Activated naive CD4-positive, alpha-beta T cell treated with anti-CD3 and anti-CD28 coated beads, Interleukin-2, amount 50 U/mL, for 24 hours (primary cell): ENCODE results near the gene SNUPN.
"Not testable (repeated sequence)": the region's sequence is repeated elsewhere in the genome, so short reads cannot be mapped to it uniquely, and the experiment has no call there.

Experiments
- H3K27ac Mint-ChIP-seq: one replicate; pipeline ENCODE4 v1.8.0; 2021; ENCODE audit warnings: mild to moderate bottlenecking, mixed read lengths
- H3K27me3 Mint-ChIP-seq: one replicate; pipeline ENCODE4 v1.8.0; 2021; ENCODE audit warnings: mixed read lengths
- H3K36me3 Mint-ChIP-seq: one replicate; pipeline ENCODE4 v1.8.0; 2021; ENCODE audit warnings: mixed read lengths
- H3K4me1 Mint-ChIP-seq: one replicate; pipeline ENCODE4 v1.8.0; 2021; ENCODE audit warnings: mixed read lengths
- H3K4me3 Mint-ChIP-seq: one replicate; pipeline ENCODE4 v1.8.0; 2021; ENCODE audit warnings: mild to moderate bottlenecking, mixed read lengths
- H3K9me3 Mint-ChIP-seq: one replicate; pipeline ENCODE4 v1.8.0; 2021; ENCODE audit warnings: mixed read lengths

Gene SNUPN

DNA sequence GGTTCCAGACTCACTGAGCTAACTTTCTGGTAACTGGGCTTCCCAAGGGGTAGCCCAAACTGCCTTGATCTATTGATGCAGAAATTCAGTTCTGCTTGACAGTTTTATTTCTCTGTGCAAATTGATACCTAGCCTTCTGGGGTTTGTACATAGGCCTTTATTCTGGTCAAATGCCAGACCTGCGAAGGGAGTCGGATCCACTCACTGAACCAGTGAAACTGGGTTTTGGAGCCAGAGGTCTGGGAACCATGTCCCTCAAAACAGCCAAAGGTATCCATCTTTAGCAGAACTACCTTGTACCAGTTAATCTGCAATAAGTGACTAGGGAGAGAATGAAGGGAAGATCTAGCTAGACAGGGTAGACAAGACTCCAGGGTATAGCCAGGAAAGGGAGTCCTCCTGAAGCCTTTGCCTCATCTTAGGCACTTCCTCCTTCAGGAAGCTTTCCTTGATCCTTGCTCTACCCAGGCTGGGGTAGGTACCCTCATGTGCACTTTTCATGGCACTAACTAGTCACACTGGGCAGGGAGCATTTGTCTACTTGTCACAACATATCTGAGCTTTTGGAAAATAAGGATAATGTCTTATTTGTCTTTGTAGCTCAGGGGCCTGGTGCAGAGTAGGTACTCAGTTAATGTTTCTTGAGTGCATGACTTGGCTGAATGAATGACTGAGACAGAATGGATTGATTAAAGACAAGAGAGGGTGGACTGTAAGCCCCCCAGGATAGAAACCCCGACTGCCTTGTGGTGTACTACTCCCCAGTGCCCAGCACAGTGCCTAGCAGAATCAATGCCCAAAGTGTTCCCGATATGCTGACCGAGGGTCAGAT lies 20.8 kb upstream of the SNUPN start:
- no peaks in the 10 kb centered on the region for H3K36me3 Mint-ChIP-seq
- H3K27me3 Mint-ChIP-seq = no peaks in the 10 kb centered on the region
- H3K27ac Mint-ChIP-seq = no peak overlapping the region
- H3K4me3 Mint-ChIP-seq = peak overlapping the region; percentile 88
- no peaks in the 10 kb centered on the region for H3K9me3 Mint-ChIP-seq
- peaks cover 30% of the 10 kb centered on the region for H3K4me1 Mint-ChIP-seq

DNA sequence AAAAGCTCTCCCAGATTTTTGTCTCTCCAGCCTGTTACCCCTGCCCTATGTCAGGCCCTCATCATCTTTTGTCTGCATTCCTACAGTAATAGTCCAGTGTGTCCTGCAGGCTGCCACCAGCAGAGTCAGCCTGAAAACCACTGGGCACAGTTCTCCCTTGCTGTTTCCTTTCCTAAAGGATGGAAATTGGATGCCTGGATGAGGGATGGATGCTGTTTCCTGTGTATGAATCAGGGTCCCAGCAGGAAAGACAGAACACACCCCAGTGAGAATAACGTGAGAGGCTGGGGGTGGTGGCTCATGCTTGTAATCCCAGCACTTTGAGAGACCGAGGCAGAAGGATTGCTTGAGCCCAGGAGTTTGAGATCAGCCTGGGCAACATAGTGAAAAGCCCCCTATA lies 18.9 kb upstream of the SNUPN start:
- Mint-ChIP-seq H3K4me1 (peaks cover 15% of the 10 kb centered on the region), H3K4me3 (no peak overlapping the region), H3K27me3 (no peaks in the 10 kb centered on the region), H3K27ac (no peak overlapping the region), H3K9me3 (no peaks in the 10 kb centered on the region), H3K36me3 (no peaks in the 10 kb centered on the region)

- H3K9me3 Mint-ChIP-seq = no peaks in the 10 kb centered on the region
- H3K4me1 Mint-ChIP-seq = peaks cover 27% of the 10 kb centered on the region
- peaks cover 9% of the 10 kb centered on the region for H3K36me3 Mint-ChIP-seq
- H3K4me3 Mint-ChIP-seq = no peak overlapping the region
- H3K27ac Mint-ChIP-seq = no peak overlapping the region
- no peaks in the 10 kb centered on the region for H3K27me3 Mint-ChIP-seq
Measured at GRCh38 chr15:75641603-75642002, 16.1 kb upstream of the SNUPN start.

DNA sequence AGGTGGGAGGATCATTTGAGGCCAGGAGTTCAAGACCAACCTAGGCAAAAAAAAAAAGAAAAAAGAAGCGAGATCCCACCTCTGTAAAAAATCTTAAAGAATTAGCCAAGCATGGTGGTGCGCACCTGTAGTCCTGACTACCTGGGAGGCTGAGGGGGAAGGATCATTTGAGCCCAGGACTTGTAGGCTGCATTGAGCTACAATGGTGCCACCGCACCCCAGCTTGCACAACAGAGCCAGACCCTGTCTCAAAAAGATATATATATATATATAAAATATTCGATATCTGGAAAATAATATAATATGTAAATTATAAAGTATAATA lies 15.6 kb upstream of the SNUPN start:
- Mint-ChIP-seq H3K27me3 (no peaks in the 10 kb centered on the region), H3K36me3 (peaks cover 9% of the 10 kb centered on the region), H3K27ac (peak overlapping the region; percentile 95), H3K4me3 (peak overlapping the region; percentile 97), H3K4me1 (peaks cover 25% of the 10 kb centered on the region), H3K9me3 (no peaks in the 10 kb centered on the region)

- Mint-ChIP-seq H3K27ac (peak overlapping the region; percentile 95), H3K9me3 (no peaks in the 10 kb centered on the region), H3K4me1 (peaks cover 26% of the 10 kb centered on the region), H3K36me3 (peaks cover 9% of the 10 kb centered on the region), H3K27me3 (no peaks in the 10 kb centered on the region), H3K4me3 (peak overlapping the region; percentile 97)
Measured at GRCh38 chr15:75640483-75641178, 15.1 kb upstream of the SNUPN start.

DNA sequence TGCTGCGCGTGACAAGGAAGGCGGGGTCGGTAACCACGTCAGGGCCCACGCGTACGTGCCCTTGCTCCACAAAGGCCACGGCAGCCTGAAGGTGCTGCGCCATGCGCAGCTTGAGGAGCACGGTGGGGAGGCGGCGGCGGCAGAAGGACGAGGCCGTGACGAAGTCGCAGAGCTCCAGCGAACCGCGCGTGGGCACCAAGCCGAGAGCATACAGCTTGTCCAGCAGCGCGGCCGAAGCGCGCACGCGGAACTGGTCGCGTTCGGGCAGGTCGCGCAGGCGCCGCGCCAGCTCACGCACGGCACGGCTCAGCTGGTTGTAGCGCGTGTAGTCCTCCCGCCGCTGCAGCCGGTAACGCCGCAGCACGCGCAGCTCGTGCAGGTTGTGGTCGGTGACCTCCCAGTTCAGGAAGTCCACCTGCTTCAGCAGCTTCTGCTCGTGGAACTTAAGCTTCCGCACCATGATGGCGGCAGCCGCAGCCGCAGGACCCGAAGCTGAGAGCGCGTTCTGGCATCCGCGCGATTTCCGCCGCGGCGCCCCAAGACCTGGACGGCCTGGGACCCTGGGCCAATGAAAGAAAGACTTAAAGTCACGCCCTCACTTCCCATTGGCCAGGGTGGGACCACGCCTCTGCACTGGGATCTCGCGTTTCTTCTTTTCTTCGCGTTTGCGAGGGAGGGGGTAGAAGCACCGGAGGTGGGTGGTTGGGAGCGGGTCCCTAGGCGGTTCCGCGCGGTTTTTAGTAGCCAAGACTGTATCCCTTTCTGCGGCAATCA lies 14.4 kb upstream of the SNUPN start, which contains the start of gene IMP3:
Gene IMP3 (minus strand): TSS at position 516 of the 774 bp plus-strand sequence. CDS start 56 bp downstream, at position 460.
- Mint-ChIP-seq H3K4me1 (peaks cover 26% of the 10 kb centered on the region), H3K27me3 (no peaks in the 10 kb centered on the region), H3K4me3 (peak within 1 kb of the TSS; percentile 97)

GRCh38 chr15:75639191-75639708 lies 13.7 kb upstream of the SNUPN start:
- H3K9me3 Mint-ChIP-seq = no peaks in the 10 kb centered on the region
- peak overlapping the region; percentile 95 for H3K27ac Mint-ChIP-seq
- peaks cover 9% of the 10 kb centered on the region for H3K36me3 Mint-ChIP-seq
- no peaks in the 10 kb centered on the region for H3K27me3 Mint-ChIP-seq
- H3K4me3 Mint-ChIP-seq = peak overlapping the region; percentile 97
- peaks cover 26% of the 10 kb centered on the region for H3K4me1 Mint-ChIP-seq

More for the DNA sequence above, 14.4 kb upstream of the SNUPN start, which contains the start of gene IMP3:
- peaks cover 9% of the 10 kb centered on the region for H3K36me3 Mint-ChIP-seq
- H3K27ac Mint-ChIP-seq = peak within 1 kb of the TSS; percentile 95
- no peaks in the 10 kb centered on the region for H3K9me3 Mint-ChIP-seq

GRCh38 chr15:75637245-75638009 lies 11.9 kb upstream of the SNUPN start:
- peaks cover 9% of the 10 kb centered on the region for H3K36me3 Mint-ChIP-seq
- H3K27ac Mint-ChIP-seq = no peak overlapping the region
- peak overlapping the region; percentile 97 for H3K4me3 Mint-ChIP-seq
- peaks cover 26% of the 10 kb centered on the region for H3K4me1 Mint-ChIP-seq
- H3K9me3 Mint-ChIP-seq = no peaks in the 10 kb centered on the region
- no peaks in the 10 kb centered on the region for H3K27me3 Mint-ChIP-seq

- H3K9me3 Mint-ChIP-seq = no peaks in the 10 kb centered on the region
- peaks cover 9% of the 10 kb centered on the region for H3K36me3 Mint-ChIP-seq
- H3K4me3 Mint-ChIP-seq = peak overlapping the region; percentile 30
- H3K4me1 Mint-ChIP-seq = peaks cover 24% of the 10 kb centered on the region
- no peak overlapping the region for H3K27ac Mint-ChIP-seq
- no peaks in the 10 kb centered on the region for H3K27me3 Mint-ChIP-seq
Measured at GRCh38 chr15:75636026-75636425, 10.5 kb upstream of the SNUPN start.

DNA sequence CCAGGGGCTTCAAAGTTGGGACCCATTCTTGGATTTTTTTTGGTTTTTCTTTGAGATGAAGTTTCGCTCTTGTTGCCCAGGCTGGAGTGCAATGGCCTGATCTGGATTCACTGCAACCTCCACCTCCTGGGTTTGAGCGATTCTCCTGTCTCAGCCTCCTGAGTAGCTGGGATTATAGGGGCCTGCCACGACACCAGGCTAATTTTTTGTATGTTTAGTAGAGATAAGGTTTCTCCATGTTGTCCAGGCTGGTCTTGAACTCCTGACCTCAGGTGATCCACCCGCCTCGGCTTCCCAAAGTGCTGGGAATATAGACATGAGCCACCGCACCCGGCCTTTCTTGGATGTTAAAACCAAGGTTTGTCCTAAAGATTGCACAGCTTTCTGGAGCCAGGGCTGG lies 8.4 kb upstream of the SNUPN start:
- H3K9me3 Mint-ChIP-seq, H3K36me3 Mint-ChIP-seq, H3K4me3 Mint-ChIP-seq, H3K27ac Mint-ChIP-seq, H3K27me3 Mint-ChIP-seq: not testable (repeated sequence)
- peaks cover 22% of the 10 kb centered on the region for H3K4me1 Mint-ChIP-seq

DNA sequence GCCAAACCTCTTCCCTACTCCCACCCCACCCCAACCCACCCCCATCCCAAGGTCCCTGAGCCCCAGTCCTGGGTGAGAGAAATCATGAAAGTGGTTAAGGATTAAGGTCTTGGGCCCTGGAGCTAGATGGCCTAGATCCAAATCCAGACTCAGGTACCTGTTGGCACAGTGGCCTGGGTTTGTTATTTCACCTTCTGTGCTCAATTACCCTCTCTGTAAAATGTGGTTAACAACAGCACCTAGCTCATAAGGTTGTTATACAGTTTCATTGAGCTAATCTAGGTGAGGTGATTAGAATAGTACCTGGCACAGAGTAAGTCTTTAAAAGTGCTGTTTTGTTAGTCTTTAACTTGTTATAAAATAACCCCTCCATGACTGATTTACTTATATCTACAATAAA lies 6.4 kb upstream of the SNUPN start:
- Mint-ChIP-seq H3K27me3 (no peaks in the 10 kb centered on the region), H3K4me3 (no peak overlapping the region), H3K4me1 (peaks cover 6% of the 10 kb centered on the region), H3K9me3 (no peaks in the 10 kb centered on the region), H3K27ac (no peak overlapping the region), H3K36me3 (no peaks in the 10 kb centered on the region)

DNA sequence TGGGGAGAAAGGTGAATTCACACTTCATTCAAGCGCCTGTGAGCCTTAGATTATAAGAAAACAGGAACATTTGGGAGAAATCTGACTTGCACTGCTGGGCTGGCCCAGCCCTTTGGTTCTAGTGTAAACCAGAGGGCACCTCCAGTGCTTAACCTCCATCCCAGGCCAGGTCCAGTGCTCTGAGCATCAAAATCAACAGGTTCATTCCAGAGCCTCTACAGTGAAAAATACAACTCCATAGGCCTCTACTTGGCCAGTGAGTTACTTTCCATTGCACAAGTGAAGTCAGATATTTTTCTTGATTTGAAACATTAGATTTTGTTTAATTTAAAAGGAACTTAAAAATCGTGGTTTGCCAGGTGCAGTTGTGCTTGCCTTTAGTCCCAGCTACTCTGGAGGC lies 3.0 kb downstream of the SNUPN start:
- Mint-ChIP-seq H3K36me3 (peaks cover 12% of the 10 kb centered on the region), H3K9me3 (no peaks in the 10 kb centered on the region), H3K27me3 (no peaks in the 10 kb centered on the region), H3K4me1 (peaks cover 47% of the 10 kb centered on the region), H3K4me3 (peak overlapping the region; percentile 49), H3K27ac (peak overlapping the region; percentile 83)

DNA sequence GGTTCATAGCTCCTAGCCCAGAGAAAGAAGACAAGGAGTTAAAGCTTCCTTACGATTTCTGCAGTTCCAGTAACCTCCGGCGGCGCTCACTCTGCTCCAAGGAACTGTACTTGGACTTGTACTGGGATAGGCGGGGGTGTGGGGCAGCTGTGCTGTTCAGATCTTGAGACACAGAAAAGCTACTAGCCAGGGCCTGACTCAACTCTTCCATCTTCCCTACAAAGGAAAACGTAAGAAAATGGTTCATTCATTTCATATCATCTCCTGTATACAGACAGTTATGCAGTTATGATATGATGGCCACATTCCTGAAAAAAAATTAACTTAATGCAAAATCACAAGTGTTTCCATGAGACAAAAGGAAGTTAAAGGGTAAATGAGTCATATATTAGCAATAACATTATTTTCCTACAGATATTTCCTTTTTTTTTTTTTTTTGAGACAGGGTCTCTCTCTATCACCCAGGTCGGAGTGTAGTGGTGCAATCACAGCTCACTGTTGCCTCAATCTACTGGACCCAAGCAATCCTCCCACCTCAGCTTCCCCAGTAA lies 4.6 kb downstream of the SNUPN start:
- Mint-ChIP-seq H3K27me3 (no peaks in the 10 kb centered on the region), H3K4me1 (peaks cover 41% of the 10 kb centered on the region), H3K36me3 (peaks cover 17% of the 10 kb centered on the region), H3K27ac (peak overlapping the region; percentile 98), H3K9me3 (no peaks in the 10 kb centered on the region), H3K4me3 (peak overlapping the region; percentile 88)

DNA sequence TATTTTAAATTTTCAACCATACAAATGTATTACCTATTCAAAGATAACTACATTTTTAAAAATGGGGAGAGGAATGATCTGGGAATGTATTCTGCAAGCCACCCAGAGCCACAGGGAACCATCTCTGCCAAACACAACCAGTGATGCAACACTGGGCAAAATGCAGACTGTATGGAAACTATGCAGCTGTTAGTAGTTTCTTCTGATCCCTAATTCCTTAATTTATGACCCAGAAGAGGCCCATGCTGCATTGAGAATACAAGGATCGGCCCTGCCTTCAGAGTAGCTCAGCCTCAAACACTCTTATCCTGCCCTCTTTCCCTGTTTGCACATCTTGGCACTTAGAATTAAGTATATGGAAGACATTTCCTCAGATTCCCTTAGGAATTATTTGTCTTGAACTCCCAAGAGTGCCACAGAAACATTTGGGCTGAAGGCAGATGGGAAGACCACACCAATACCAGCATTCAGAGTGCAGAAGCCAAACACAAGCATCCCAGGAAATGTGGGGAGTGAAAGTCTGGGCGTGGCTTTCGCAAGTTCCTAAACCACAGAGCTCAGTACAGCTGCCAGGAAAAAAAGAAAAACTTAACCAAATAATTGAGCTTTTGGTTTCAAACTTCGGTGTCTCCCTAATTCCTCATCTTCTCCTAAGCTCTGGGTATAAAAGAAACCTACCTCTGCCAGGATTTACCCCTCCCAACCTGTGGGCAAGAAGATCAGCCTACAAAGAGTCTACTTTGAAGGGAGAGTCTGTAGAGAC lies 5.3 kb downstream of the SNUPN start:
- Mint-ChIP-seq H3K36me3 (peaks cover 21% of the 10 kb centered on the region), H3K9me3 (no peaks in the 10 kb centered on the region), H3K4me3 (peak overlapping the region; percentile 88), H3K27me3 (no peaks in the 10 kb centered on the region), H3K27ac (peak overlapping the region; percentile 98), H3K4me1 (peaks cover 44% of the 10 kb centered on the region)
